ENCODE measurements around the gene TRAF3IP1. TPM values are rescaled to one million over a fixed set of nuclear protein-coding genes. Genes with fewer than 3 reads are reported as not detected.
"Not testable (repeated sequence)": the region's sequence is repeated elsewhere in the genome, so short reads cannot be mapped to it uniquely, and the experiment has no call there.

TRAF3IP1 gene
- total RNA-seq, 1 experiment from 2014 or later: 3.9 TPM

GRCh38 chr2:238313991-238314350 lies 6.3 kb upstream of the TRAF3IP1 start:
- peak; percentile 29 for DNase-seq
- no peaks in the 10 kb centered on the region for H3K27me3 ChIP-seq (ENCODE audit: control insufficient read depth, insufficient read depth, low read length)
- no peaks in the 10 kb centered on the region for H3K36me3 ChIP-seq (replicated peaks; ENCODE audit: control insufficient read depth, insufficient read depth, low read length)
- no peak overlapping the region for H3K4me3 ChIP-seq (ENCODE audit: insufficient read depth, low read depth, low read length)

GRCh38 chr2:238314576-238314975 lies 5.7 kb upstream of the TRAF3IP1 start:
- no peaks in the 10 kb centered on the region for H3K36me3 ChIP-seq (replicated peaks; ENCODE audit: control insufficient read depth, insufficient read depth, low read length)
- no peaks in the 10 kb centered on the region for H3K27me3 ChIP-seq (ENCODE audit: control insufficient read depth, insufficient read depth, low read length)
- H3K4me3 ChIP-seq (ENCODE audit: insufficient read depth, low read depth, low read length): no peak overlapping the region
- DNase-seq: no peak

- no peaks in the 10 kb centered on the region for H3K27me3 ChIP-seq (ENCODE audit: control insufficient read depth, insufficient read depth, low read length)
- no peak overlapping the region for H3K4me3 ChIP-seq (ENCODE audit: insufficient read depth, low read depth, low read length)
- DNase-seq: no peak
- no peaks in the 10 kb centered on the region for H3K36me3 ChIP-seq (replicated peaks; ENCODE audit: control insufficient read depth, insufficient read depth, low read length)
These were observed 5.2 kb upstream of the TRAF3IP1 start for GRCh38 chr2:238315031-238315595.

- peak overlapping the region; percentile 74 for H3K4me3 ChIP-seq (ENCODE audit: insufficient read depth, low read depth, low read length)
- peak; percentile 83 for DNase-seq
- H3K36me3 ChIP-seq (replicated peaks; ENCODE audit: control insufficient read depth, insufficient read depth, low read length): no peaks in the 10 kb centered on the region
- H3K27me3 ChIP-seq (ENCODE audit: control insufficient read depth, insufficient read depth, low read length): no peaks in the 10 kb centered on the region; the same call in 1 of the 2 replicates
These were observed 447 bp downstream of the TRAF3IP1 start for GRCh38 chr2:238320648-238321281.

GRCh38 chr2:238321467-238321866 lies 1.1 kb downstream of the TRAF3IP1 start:
- Histone ChIP-seq H3K36me3 (replicated peaks; ENCODE audit: control insufficient read depth, insufficient read depth, low read length) (no peaks in the 10 kb centered on the region), H3K27me3 (ENCODE audit: control insufficient read depth, insufficient read depth, low read length) (no peaks in the 10 kb centered on the region; the same call in 1 of the 2 replicates), H3K4me3 (ENCODE audit: insufficient read depth, low read depth, low read length) (peak overlapping the region; percentile 74)
- peak; percentile 30 for DNase-seq

- no peak overlapping the region for H3K4me3 ChIP-seq (ENCODE audit: insufficient read depth, low read depth, low read length)
- no peak for DNase-seq
- H3K27me3 ChIP-seq (ENCODE audit: control insufficient read depth, insufficient read depth, low read length): no peaks in the 10 kb centered on the region; the same call in 1 of the 2 replicates
- no peaks in the 10 kb centered on the region for H3K36me3 ChIP-seq (replicated peaks; ENCODE audit: control insufficient read depth, insufficient read depth, low read length)
These were observed 1.7 kb downstream of the TRAF3IP1 start for GRCh38 chr2:238322001-238322411.

- H3K36me3 ChIP-seq (replicated peaks; ENCODE audit: control insufficient read depth, insufficient read depth, low read length); DNase-seq; H3K27me3 ChIP-seq (ENCODE audit: control insufficient read depth, insufficient read depth, low read length); H3K4me3 ChIP-seq (ENCODE audit: insufficient read depth, low read depth, low read length): not testable (repeated sequence)
These were observed 3.9 kb downstream of the TRAF3IP1 start for GRCh38 chr2:238324248-238324647.

- DNase-seq: no peak
- H3K4me3 ChIP-seq (ENCODE audit: insufficient read depth, low read depth, low read length): no peak overlapping the region
- peaks cover 3% of the 10 kb centered on the region; the same call in 1 of the 2 replicates for H3K36me3 ChIP-seq (replicated peaks; ENCODE audit: control insufficient read depth, insufficient read depth, low read length)
- H3K27me3 ChIP-seq (ENCODE audit: control insufficient read depth, insufficient read depth, low read length): no peaks in the 10 kb centered on the region; the same call in 1 of the 2 replicates
These were observed 5.4 kb downstream of the TRAF3IP1 start for GRCh38 chr2:238325694-238326093.

- Histone ChIP-seq H3K36me3 (replicated peaks; ENCODE audit: control insufficient read depth, insufficient read depth, low read length) (peaks cover 3% of the 10 kb centered on the region; the same call in 1 of the 2 replicates), H3K27me3 (ENCODE audit: control insufficient read depth, insufficient read depth, low read length) (no peaks in the 10 kb centered on the region), H3K4me3 (ENCODE audit: insufficient read depth, low read depth, low read length) (no peak overlapping the region)
- no peak for DNase-seq
These were observed 6.6 kb downstream of the TRAF3IP1 start for GRCh38 chr2:238326801-238327365.

GRCh38 chr2:238327751-238328150 lies 7.4 kb downstream of the TRAF3IP1 start:
- Histone ChIP-seq H3K4me3 (ENCODE audit: insufficient read depth, low read depth, low read length) (no peak overlapping the region), H3K36me3 (replicated peaks; ENCODE audit: control insufficient read depth, insufficient read depth, low read length) (peaks cover 3% of the 10 kb centered on the region; the same call in 1 of the 2 replicates), H3K27me3 (ENCODE audit: control insufficient read depth, insufficient read depth, low read length) (no peaks in the 10 kb centered on the region)
- no peak for DNase-seq

GRCh38 chr2:238330391-238330790 lies 10.1 kb downstream of the TRAF3IP1 start:
- Histone ChIP-seq H3K27me3 (ENCODE audit: control insufficient read depth, insufficient read depth, low read length) (no peaks in the 10 kb centered on the region), H3K4me3 (ENCODE audit: insufficient read depth, low read depth, low read length) (no peak overlapping the region), H3K36me3 (replicated peaks; ENCODE audit: control insufficient read depth, insufficient read depth, low read length) (peaks cover 3% of the 10 kb centered on the region; the same call in 1 of the 2 replicates)
- DNase-seq: peak; percentile 33

GRCh38 chr2:238331916-238332315 lies 11.6 kb downstream of the TRAF3IP1 start:
- no peak overlapping the region for H3K4me3 ChIP-seq (ENCODE audit: insufficient read depth, low read depth, low read length)
- H3K36me3 ChIP-seq (replicated peaks; ENCODE audit: control insufficient read depth, insufficient read depth, low read length): peaks cover 3% of the 10 kb centered on the region; the same call in 1 of the 2 replicates
- no peak for DNase-seq
- H3K27me3 ChIP-seq (ENCODE audit: control insufficient read depth, insufficient read depth, low read length): no peaks in the 10 kb centered on the region

- Histone ChIP-seq H3K27me3 (ENCODE audit: control insufficient read depth, insufficient read depth, low read length) (no peaks in the 10 kb centered on the region), H3K4me3 (ENCODE audit: insufficient read depth, low read depth, low read length) (no peak overlapping the region), H3K36me3 (replicated peaks; ENCODE audit: control insufficient read depth, insufficient read depth, low read length) (no peaks in the 10 kb centered on the region; the same call in none of the 2 replicates)
- no peak for DNase-seq
These were observed 14.6 kb downstream of the TRAF3IP1 start for GRCh38 chr2:238334885-238335284.

- H3K36me3 ChIP-seq (replicated peaks; ENCODE audit: control insufficient read depth, insufficient read depth, low read length); DNase-seq; H3K4me3 ChIP-seq (ENCODE audit: insufficient read depth, low read depth, low read length); H3K27me3 ChIP-seq (ENCODE audit: control insufficient read depth, insufficient read depth, low read length): not testable (repeated sequence)
These were observed 15.3 kb downstream of the TRAF3IP1 start for GRCh38 chr2:238335591-238335990.

GRCh38 chr2:238336151-238336550 lies 15.8 kb downstream of the TRAF3IP1 start:
- DNase-seq: no peak
- Histone ChIP-seq H3K36me3 (replicated peaks; ENCODE audit: control insufficient read depth, insufficient read depth, low read length) (no peaks in the 10 kb centered on the region; the same call in none of the 2 replicates), H3K4me3 (ENCODE audit: insufficient read depth, low read depth, low read length) (no peak overlapping the region), H3K27me3 (ENCODE audit: control insufficient read depth, insufficient read depth, low read length) (no peaks in the 10 kb centered on the region)
